OCI-LY7 (cell line): ENCODE results near the gene EPHB1. TPM values are rescaled to one million over a fixed set of nuclear protein-coding genes. Genes with fewer than 3 reads are reported as not detected.

Experiments used
- BruUV-seq: library from RNA; stranded (reverse); fragments of 400-500 nt; replicated peaks from 2 replicates; lab custom pipeline; 2021; lab: Mats Ljungman, UMichigan
- CTCF ChIA-PET: fragments of 300-600 bp; sonication (Branson Sonifier 250); formaldehyde crosslinking; loops from one replicate; lab custom pipeline; 2022; ENCODE audit warnings: antibody characterized with exemption; ENCODE audit not compliant: unreplicated experiment; lab: Charles Lee
- POLR2A ChIA-PET: fragments of 300-600 bp; sonication (Branson Sonifier 250); formaldehyde crosslinking; loops from one replicate; lab custom pipeline; 2022; ENCODE audit warnings: antibody characterized with exemption; lab: Charles Lee
- DNase-seq: peaks from one replicate; pipeline ENCODE4 v3.0.0-alpha.2; 2015; ENCODE audit warnings: low spot score
- H2AFZ ChIP-seq: fragments of 200-600 bp; sonication (generic), shearing (Covaris generic); 2 replicates; pipeline ENCODE4 v1.6.1; 2014; ENCODE audit warnings: mild to moderate bottlenecking, antibody characterized with exemption, low read length, moderate library complexity
- H3K27ac ChIP-seq: fragments of 200-600 bp; sonication (generic); 2 replicates; pipeline ENCODE4 v1.5.1; 2014; ENCODE audit warnings: mixed run types, low read depth, mild to moderate bottlenecking, moderate library complexity, low read length, inconsistent platforms; ENCODE audit not compliant: poor library complexity, severe bottlenecking
- H3K36me3 ChIP-seq: fragments of 200-600 bp; sonication (generic); 2 replicates; pipeline ENCODE4 v1.6.1; 2014; ENCODE audit warnings: mild to moderate bottlenecking, antibody characterized with exemption, low read length, moderate library complexity, mixed read lengths; ENCODE audit not compliant: insufficient read depth
- H3K4me1 ChIP-seq: fragments of 200-600 bp; sonication (generic); 2 replicates; pipeline ENCODE4 v1.5.1; 2014; ENCODE audit warnings: mild to moderate bottlenecking, low read length; ENCODE audit not compliant: insufficient read depth, poor library complexity, severe bottlenecking
- H3K4me2 ChIP-seq: fragments of 200-600 bp; sonication (generic); 2 replicates; pipeline ENCODE4 v1.6.1; 2014; ENCODE audit warnings: mild to moderate bottlenecking, low read length
- H3K4me3 ChIP-seq: fragments of 200-600 bp; sonication (generic); 2 replicates; pipeline ENCODE4 v1.5.1; 2014; ENCODE audit warnings: mild to moderate bottlenecking, low read depth, low read length; ENCODE audit not compliant: poor library complexity, severe bottlenecking
- H3K79me2 ChIP-seq: fragments of 200-600 bp; sonication (generic); 2 replicates; pipeline ENCODE4 v1.6.1; 2016; ENCODE audit warnings: low read depth, mild to moderate bottlenecking, low read length, moderate library complexity, mixed read lengths; ENCODE audit not compliant: insufficient read depth
- H3K9me2 ChIP-seq: fragments of 200-600 bp; sonication (generic); 2 replicates; pipeline ENCODE4 v1.6.1; 2016; ENCODE audit warnings: mild to moderate bottlenecking, low read length, mixed read lengths; ENCODE audit not compliant: insufficient read depth
- H3K9me3 ChIP-seq: fragments of 200-600 bp; sonication (generic); 2 replicates; pipeline ENCODE4 v1.6.1; 2014; ENCODE audit warnings: mild to moderate bottlenecking, mixed run types, low read length, mixed read lengths
- H4K20me1 ChIP-seq: fragments of 200-600 bp; sonication (generic); 2 replicates; pipeline ENCODE4 v1.6.1; 2014; ENCODE audit warnings: mild to moderate bottlenecking, antibody characterized with exemption, low read length, moderate library complexity, mixed read lengths; ENCODE audit not compliant: insufficient read depth
- CTCF ChIP-seq: fragments of 200-600 bp; sonication (generic); conservative IDR thresholded peaks from 2 replicates; pipeline ENCODE4 v1.5.1; 2014; ENCODE audit warnings: mild to moderate bottlenecking, antibody characterized with exemption, low read length, moderate library complexity, mixed read lengths
- EZH2phosphoT487 ChIP-seq: fragments of 200-600 bp; sonication (generic); IDR thresholded peaks from 2 replicates; pipeline ENCODE4 v1.6.1; 2018; ENCODE audit warnings: low read depth, borderline replicate concordance, mild to moderate bottlenecking, mixed run types, antibody characterized with exemption, low read length, moderate library complexity, mixed read lengths
- intact Hi-C: fragments of 100-400 bp; cut with micrococcal nuclease; formaldehyde crosslinking; loops from one replicate; pipeline ENCODE4 v1.10.0; 2022; ENCODE audit not compliant: unreplicated experiment
- total RNA-seq, 2 experiments: library from RNA; depleted of rRNA in 1 of 2; stranded (reverse); fragments of >200 nt in 1 of 2; shearing (Covaris generic) in 1 of 2; gene quantifications; 2 replicates each; pipeline ENCODE4 v1.2.3, GENCODE V29; 2014 to 2022

EPHB1 gene
- total RNA-seq, 2 experiments from 2014 or later: 0.54 to 1.3 TPM

DNA sequence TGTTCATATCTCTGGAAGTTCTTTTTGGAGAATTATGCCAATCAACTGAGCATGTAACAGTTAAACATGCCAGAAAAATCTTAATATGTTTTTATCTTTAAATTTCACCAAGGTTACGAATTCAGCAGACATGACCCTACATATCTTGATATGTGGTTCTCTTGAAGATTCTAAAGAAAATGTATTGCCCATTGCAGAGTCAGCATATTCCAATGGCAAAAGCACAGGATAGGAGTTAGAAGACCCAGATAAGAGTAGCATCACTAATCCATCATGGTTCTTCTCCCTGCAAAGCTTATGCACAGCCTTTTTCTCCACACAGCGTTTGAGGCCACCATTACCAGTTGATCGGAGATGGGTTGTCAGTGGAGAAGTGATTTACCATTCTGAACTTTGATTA lies 402.8 kb downstream of the EPHB1 start:
- no TSS peak for BruUV-seq

DNA sequence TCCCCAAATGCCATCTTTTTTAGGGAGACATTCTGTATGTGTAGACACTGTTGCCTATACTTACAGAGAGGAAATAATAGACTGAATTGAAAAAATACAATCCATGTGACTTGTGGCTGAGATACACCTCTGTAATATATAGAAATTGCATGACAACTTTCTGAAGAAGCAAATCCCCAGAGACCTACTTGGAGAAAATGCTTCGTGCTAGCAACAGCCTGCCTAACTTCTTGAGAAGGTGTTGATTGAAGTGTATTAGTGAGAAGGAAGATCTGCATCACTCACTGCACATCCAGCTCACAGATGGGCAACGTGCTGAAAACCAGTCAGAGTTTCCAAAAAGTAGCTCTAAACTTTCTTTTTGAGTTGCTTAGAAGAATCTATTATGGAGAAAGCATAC lies 404.1 kb downstream of the EPHB1 start:
- Histone ChIP-seq H3K9me2 (no peaks in the 10 kb centered on the region), H2AFZ (no peak overlapping the region), H3K27ac (no peak overlapping the region), H3K9me3 (no peaks in the 10 kb centered on the region), H3K4me2 (no peak overlapping the region), H3K36me3 (no peaks in the 10 kb centered on the region), H3K4me1 (no peaks in the 10 kb centered on the region), H3K4me3 (no peak overlapping the region), H4K20me1 (no peaks in the 10 kb centered on the region), H3K79me2 (no peaks in the 10 kb centered on the region)
- intact Hi-C loops: no loop called here
- CTCF ChIA-PET: no interaction called here
- DNase-seq: no peak
- no TSS peak for BruUV-seq
- POLR2A ChIA-PET: no interaction called here
- TF ChIP-seq CTCF (no peak), EZH2phosphoT487 (no peak)

More for the DNA sequence above, 402.8 kb downstream of the EPHB1 start:
- Histone ChIP-seq H3K79me2 (no peaks in the 10 kb centered on the region), H3K27ac (no peak overlapping the region), H3K9me3 (no peaks in the 10 kb centered on the region), H2AFZ (no peak overlapping the region), H3K4me1 (no peaks in the 10 kb centered on the region), H3K4me2 (no peak overlapping the region), H3K4me3 (no peak overlapping the region), H3K9me2 (no peaks in the 10 kb centered on the region), H4K20me1 (no peaks in the 10 kb centered on the region), H3K36me3 (no peaks in the 10 kb centered on the region)
- ChIA-PET CTCF (no interaction called here), POLR2A (no interaction called here)
- no peak for DNase-seq
- TF ChIP-seq CTCF: no peak
- TF ChIP-seq EZH2phosphoT487: no peak
- intact Hi-C loops: no loop called here

DNA sequence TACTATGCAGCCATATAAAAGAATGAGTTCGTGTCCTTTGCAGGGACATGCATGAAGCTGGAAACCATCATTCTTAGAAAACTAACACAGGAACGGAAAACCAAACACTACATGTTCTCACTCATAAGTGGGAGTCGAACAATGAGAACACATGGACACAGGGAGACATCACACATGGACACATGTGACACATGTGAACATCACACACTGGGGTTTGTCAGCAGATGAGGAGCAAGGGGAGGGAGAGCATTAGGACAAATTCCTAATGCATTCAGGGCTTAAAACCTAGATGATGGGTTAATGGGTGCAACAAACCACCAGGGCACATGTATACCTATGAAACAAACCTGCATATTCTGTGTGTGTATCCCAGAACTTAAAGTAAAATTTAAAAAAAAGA lies 408.0 kb downstream of the EPHB1 start:
- no peaks in the 10 kb centered on the region for H3K36me3 ChIP-seq
- H3K9me2 ChIP-seq: no peaks in the 10 kb centered on the region
- no peaks in the 10 kb centered on the region for H4K20me1 ChIP-seq
- no peak overlapping the region for H3K4me2 ChIP-seq
- CTCF ChIA-PET: no interaction called here
- TF ChIP-seq EZH2phosphoT487 (no peak), CTCF (no peak)
- H3K4me1 ChIP-seq: no peaks in the 10 kb centered on the region
- POLR2A ChIA-PET: no interaction called here
- H3K79me2 ChIP-seq: no peaks in the 10 kb centered on the region
- no TSS peak for BruUV-seq
- DNase-seq: no peak
- H3K4me3 ChIP-seq: no peak overlapping the region
- no peaks in the 10 kb centered on the region for H3K9me3 ChIP-seq
- no peak overlapping the region for H2AFZ ChIP-seq
- intact Hi-C loops: no loop called here
- no peak overlapping the region for H3K27ac ChIP-seq
